Measurements from ENCODE around the gene EPB41L2.
"Not testable (repeated sequence)": the region's sequence is repeated elsewhere in the genome, so short reads cannot be mapped to it uniquely, and the experiment has no call there.

The EPB41L2 gene

DNA sequence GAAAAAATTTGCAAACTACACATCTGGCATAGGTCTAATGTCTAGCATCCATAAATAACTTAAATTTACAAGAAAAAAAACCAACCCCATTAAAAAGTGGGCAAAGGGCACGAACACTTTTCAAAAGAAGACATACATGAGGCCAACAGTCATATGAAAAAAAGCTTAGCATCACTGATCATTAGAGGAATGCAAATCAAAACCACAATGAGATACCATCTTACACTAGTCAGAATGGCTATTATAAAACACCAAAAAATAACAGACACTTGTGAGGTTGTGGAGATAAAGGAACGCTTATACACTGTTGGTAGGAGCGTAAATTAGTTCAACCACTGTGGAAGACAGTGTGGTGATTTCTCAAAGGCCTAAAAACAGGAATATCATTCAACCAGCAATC is 33.7 kb upstream of the EPB41L2 start:
- TF ChIP-seq, protein P1, sequence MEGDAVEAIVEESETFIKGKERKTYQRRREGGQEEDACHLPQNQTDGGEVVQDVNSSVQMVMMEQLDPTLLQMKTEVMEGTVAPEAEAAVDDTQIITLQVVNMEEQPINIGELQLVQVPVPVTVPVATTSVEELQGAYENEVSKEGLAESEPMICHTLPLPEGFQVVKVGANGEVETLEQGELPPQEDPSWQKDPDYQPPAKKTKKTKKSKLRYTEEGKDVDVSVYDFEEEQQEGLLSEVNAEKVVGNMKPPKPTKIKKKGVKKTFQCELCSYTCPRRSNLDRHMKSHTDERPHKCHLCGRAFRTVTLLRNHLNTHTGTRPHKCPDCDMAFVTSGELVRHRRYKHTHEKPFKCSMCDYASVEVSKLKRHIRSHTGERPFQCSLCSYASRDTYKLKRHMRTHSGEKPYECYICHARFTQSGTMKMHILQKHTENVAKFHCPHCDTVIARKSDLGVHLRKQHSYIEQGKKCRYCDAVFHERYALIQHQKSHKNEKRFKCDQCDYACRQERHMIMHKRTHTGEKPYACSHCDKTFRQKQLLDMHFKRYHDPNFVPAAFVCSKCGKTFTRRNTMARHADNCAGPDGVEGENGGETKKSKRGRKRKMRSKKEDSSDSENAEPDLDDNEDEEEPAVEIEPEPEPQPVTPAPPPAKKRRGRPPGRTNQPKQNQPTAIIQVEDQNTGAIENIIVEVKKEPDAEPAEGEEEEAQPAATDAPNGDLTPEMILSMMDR (IDR thresholded peaks at IDR 0.05; ENCODE audit: control insufficient read depth, insufficient read depth, low read depth, low read length, missing control alignments), result no peak
- H3K4me3 ChIP-seq (ENCODE audit: control insufficient read depth, low read depth, low read length), result no peak overlapping the region
- no peak for DNase-seq (ENCODE audit: low read depth)

GRCh38 chr6:131093334-131093733 is 30.3 kb upstream of the EPB41L2 start:
- no peak for DNase-seq (ENCODE audit: low read depth)
- TF ChIP-seq, protein P1 (IDR thresholded peaks at IDR 0.05; ENCODE audit: control insufficient read depth, insufficient read depth, low read depth, low read length, missing control alignments), result no peak
- no peak overlapping the region for H3K4me3 ChIP-seq (ENCODE audit: control insufficient read depth, low read depth, low read length)

- H3K4me3 ChIP-seq (ENCODE audit: control insufficient read depth, low read depth, low read length), result not testable (repeated sequence)
Observed at GRCh38 chr6:131091944-131092343, 28.9 kb upstream of the EPB41L2 start.

DNA sequence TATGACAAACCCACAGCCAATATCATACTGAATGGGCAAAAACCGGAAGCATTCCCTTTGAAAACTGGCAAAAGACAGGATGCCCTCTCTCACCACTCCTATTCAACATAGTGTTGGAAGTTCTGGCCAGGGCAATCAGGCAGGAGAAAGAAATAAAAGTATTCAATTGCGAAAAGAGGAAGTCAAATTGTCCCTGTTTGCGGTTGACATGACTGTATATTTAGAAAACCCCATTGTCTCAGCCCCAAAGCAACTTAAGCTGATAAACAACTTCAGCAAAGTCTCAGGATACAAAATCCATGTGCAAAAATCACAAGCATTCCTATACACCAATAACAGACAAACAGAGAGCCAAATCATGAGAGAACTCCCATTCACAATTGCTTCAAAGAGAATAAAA is 27.3 kb upstream of the EPB41L2 start:
- DNase-seq (ENCODE audit: low read depth); H3K4me3 ChIP-seq (ENCODE audit: control insufficient read depth, low read depth, low read length): not testable (repeated sequence)

More at GRCh38 chr6:131091944-131092343, 28.9 kb upstream of the EPB41L2 start:
- DNase-seq (ENCODE audit: low read depth), result not testable (repeated sequence)

GRCh38 chr6:131084982-131085381 is 21.9 kb upstream of the EPB41L2 start:
- DNase-seq (ENCODE audit: low read depth), result no peak
- TF ChIP-seq, protein P1 (IDR thresholded peaks at IDR 0.05; ENCODE audit: control insufficient read depth, insufficient read depth, low read depth, low read length, missing control alignments), result no peak
- no peak overlapping the region for H3K4me3 ChIP-seq (ENCODE audit: control insufficient read depth, low read depth, low read length)

DNA sequence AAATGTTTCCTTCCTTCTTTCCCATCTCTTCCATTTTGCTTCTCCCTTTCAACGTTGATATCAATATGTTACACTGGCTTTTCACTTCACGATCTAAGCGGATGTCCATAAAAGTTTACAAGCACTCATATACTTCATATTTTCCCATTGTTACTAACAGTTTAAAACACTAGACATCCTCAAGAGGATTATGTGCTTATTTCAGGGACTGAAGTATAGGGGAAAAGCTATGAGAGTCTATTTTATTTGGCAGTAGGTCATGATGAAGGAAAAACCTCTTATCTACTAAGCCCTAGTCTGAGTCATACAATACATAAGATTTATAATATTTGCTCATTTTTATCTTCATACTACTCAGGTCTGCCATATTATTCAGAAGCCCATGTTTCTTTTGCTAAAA is 20.6 kb upstream of the EPB41L2 start:
- H3K4me3 ChIP-seq (ENCODE audit: control insufficient read depth, low read depth, low read length), result no peak overlapping the region
- no peak for DNase-seq (ENCODE audit: low read depth)
- TF ChIP-seq, protein P1 (IDR thresholded peaks at IDR 0.05; ENCODE audit: control insufficient read depth, insufficient read depth, low read depth, low read length, missing control alignments), result no peak

GRCh38 chr6:131082335-131082734 is 19.3 kb upstream of the EPB41L2 start:
- no peak overlapping the region for H3K4me3 ChIP-seq (ENCODE audit: control insufficient read depth, low read depth, low read length)
- TF ChIP-seq, protein P1 (IDR thresholded peaks at IDR 0.05; ENCODE audit: control insufficient read depth, insufficient read depth, low read depth, low read length, missing control alignments), result no peak
- no peak for DNase-seq (ENCODE audit: low read depth)

GRCh38 chr6:131080084-131080483 is 17.0 kb upstream of the EPB41L2 start:
- H3K4me3 ChIP-seq (ENCODE audit: control insufficient read depth, low read depth, low read length), result no peak overlapping the region
- TF ChIP-seq, protein P1 (IDR thresholded peaks at IDR 0.05; ENCODE audit: control insufficient read depth, insufficient read depth, low read depth, low read length, missing control alignments), result no peak
- DNase-seq (ENCODE audit: low read depth), result no peak

All from AG09309 (cell line).